DOHH2 (cell line): Measurements from ENCODE around the gene FABP6.

Experiments used
- H3F3A ChIP-seq: fragments of 200-600 bp; sonication (generic), shearing (Covaris generic); 2 replicates; pipeline ENCODE4 v1.6.0; 2016; ENCODE audit warnings: antibody characterized with exemption, mild to moderate bottlenecking; ENCODE audit not compliant: control insufficient read depth, insufficient read depth
- H3K27ac ChIP-seq: fragments of 200-600 bp; sonication (generic); 2 replicates; pipeline ENCODE4 v1.5.1; 2014; ENCODE audit warnings: low read depth, mild to moderate bottlenecking, low read length, moderate library complexity
- H3K27me3 ChIP-seq: fragments of 200-600 bp; sonication (generic); 2 replicates; pipeline ENCODE4 v1.6.1; 2014; ENCODE audit warnings: mild to moderate bottlenecking, low read length, mixed read lengths; ENCODE audit not compliant: control insufficient read depth
- H3K36me3 ChIP-seq: fragments of 200-600 bp; sonication (generic); 2 replicates; pipeline ENCODE4 v1.6.1; 2014; ENCODE audit warnings: mild to moderate bottlenecking, low read length, moderate library complexity, mixed read lengths; ENCODE audit not compliant: control insufficient read depth
- H3K4me1 ChIP-seq: fragments of 200-600 bp; sonication (generic); 2 replicates; pipeline ENCODE4 v1.6.1; 2014; ENCODE audit warnings: mild to moderate bottlenecking, low read length, mixed read lengths; ENCODE audit not compliant: control insufficient read depth
- H3K4me2 ChIP-seq: fragments of 200-600 bp; sonication (generic); 2 replicates; pipeline ENCODE4 v1.6.0; 2014; ENCODE audit warnings: mild to moderate bottlenecking, low read length, moderate library complexity
- H3K4me3 ChIP-seq: fragments of 200-600 bp; sonication (generic); 2 replicates; pipeline ENCODE4 v1.5.1; 2014; ENCODE audit warnings: mild to moderate bottlenecking, low read length, mixed read lengths
- H3K79me2 ChIP-seq: fragments of 200-600 bp; sonication (generic); 2 replicates; pipeline ENCODE4 v1.6.1; 2014; ENCODE audit warnings: mild to moderate bottlenecking, low read length, mixed read lengths; ENCODE audit not compliant: control insufficient read depth
- H3K9me2 ChIP-seq: fragments of 200-600 bp; sonication (generic); replicated peaks from 2 replicates; pipeline ENCODE4 v1.6.1; 2014; ENCODE audit warnings: mild to moderate bottlenecking, low read length, mixed read lengths; ENCODE audit not compliant: control insufficient read depth
- H3K9me3 ChIP-seq: fragments of 200-600 bp; sonication (generic); 2 replicates; pipeline ENCODE4 v1.6.1; 2014; ENCODE audit warnings: antibody characterized with exemption, low read length, mixed read lengths; ENCODE audit not compliant: control insufficient read depth, insufficient read depth
- H4K20me1 ChIP-seq: fragments of 200-600 bp; sonication (generic); 2 replicates; pipeline ENCODE4 v1.6.0; 2014; ENCODE audit warnings: low read depth, mild to moderate bottlenecking, antibody characterized with exemption, low read length, moderate library complexity; ENCODE audit not compliant: control insufficient read depth, insufficient read depth
- EZH2phosphoT487 ChIP-seq: fragments of 200-600 bp; sonication (generic); IDR thresholded peaks from 2 replicates; pipeline ENCODE4 v1.6.1; 2017; ENCODE audit warnings: borderline replicate concordance, mild to moderate bottlenecking, antibody characterized with exemption, low read length, moderate library complexity, mixed read lengths
- TF ChIP-seq, protein P1 (sequence below): fragments of 200-600 bp; sonication (generic); IDR thresholded peaks from one replicate; pipeline ENCODE4 v1.5.1; 2014; ENCODE audit warnings: antibody characterized with exemption, mild to moderate bottlenecking, low read depth, low read length; ENCODE audit not compliant: poor library complexity, severe bottlenecking

The FABP6 gene

DNA sequence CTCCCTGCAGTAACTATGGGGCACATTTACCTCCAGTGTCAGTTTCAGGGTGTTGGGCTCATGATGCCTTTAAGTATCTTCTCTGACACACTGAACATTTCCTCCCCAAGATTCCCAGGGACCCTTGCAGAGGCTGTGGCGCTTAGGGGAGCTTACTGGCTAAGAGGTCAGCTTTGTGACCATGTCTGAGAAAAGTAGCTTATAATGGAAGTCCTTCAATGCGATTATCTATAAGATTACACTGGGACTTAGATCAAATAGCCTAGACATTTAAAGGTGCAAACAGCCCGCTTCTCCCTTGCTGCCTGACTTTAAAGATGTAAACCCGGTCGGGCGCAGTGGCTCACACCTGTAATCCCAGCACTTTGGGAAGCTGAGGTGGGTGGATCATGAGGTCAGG is 25.4 kb downstream of the FABP6 start:
- H3K79me2 ChIP-seq = no peaks in the 10 kb centered on the region
- H3K9me3 ChIP-seq = no peaks in the 10 kb centered on the region
- no peak overlapping the region for H3K4me2 ChIP-seq
- no peaks in the 10 kb centered on the region for H4K20me1 ChIP-seq
- no peaks in the 10 kb centered on the region for H3K9me2 ChIP-seq
- H3K27ac ChIP-seq = no peak overlapping the region
- TF ChIP-seq, protein P1, sequence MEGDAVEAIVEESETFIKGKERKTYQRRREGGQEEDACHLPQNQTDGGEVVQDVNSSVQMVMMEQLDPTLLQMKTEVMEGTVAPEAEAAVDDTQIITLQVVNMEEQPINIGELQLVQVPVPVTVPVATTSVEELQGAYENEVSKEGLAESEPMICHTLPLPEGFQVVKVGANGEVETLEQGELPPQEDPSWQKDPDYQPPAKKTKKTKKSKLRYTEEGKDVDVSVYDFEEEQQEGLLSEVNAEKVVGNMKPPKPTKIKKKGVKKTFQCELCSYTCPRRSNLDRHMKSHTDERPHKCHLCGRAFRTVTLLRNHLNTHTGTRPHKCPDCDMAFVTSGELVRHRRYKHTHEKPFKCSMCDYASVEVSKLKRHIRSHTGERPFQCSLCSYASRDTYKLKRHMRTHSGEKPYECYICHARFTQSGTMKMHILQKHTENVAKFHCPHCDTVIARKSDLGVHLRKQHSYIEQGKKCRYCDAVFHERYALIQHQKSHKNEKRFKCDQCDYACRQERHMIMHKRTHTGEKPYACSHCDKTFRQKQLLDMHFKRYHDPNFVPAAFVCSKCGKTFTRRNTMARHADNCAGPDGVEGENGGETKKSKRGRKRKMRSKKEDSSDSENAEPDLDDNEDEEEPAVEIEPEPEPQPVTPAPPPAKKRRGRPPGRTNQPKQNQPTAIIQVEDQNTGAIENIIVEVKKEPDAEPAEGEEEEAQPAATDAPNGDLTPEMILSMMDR = no peak
- no peak for TF ChIP-seq EZH2phosphoT487
- no peaks in the 10 kb centered on the region for H3F3A ChIP-seq
- peaks cover 5% of the 10 kb centered on the region; the same call in 1 of the 2 replicates for H3K27me3 ChIP-seq
- no peak overlapping the region for H3K4me3 ChIP-seq
- no peaks in the 10 kb centered on the region for H3K36me3 ChIP-seq
- H3K4me1 ChIP-seq = no peaks in the 10 kb centered on the region

DNA sequence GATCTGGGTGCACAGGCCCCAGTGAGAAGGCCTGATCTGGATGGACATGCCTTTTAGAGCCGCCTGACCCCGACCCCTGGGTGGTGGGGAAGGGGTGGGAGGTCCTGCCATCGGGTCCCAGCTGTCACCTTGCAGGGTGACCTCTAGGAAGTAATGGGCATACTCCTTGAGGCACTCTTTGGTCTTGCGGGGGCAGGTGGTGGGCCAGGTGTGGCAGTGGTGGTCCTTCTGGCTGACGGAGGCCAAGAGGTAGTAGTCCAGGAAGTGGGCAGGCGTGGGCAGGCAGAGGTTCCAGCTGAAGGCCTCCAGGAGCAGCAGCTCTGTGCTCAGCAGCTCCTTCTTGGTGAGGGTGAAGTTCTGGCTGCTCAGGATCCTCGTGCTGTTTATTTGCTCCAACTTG is 30.0 kb downstream of the FABP6 start:
- Histone ChIP-seq H3K27ac (no peak overlapping the region), H3K9me2 (no peaks in the 10 kb centered on the region), H4K20me1 (no peaks in the 10 kb centered on the region), H3K4me1 (peaks cover 2% of the 10 kb centered on the region; the same call in 1 of the 2 replicates), H3K79me2 (no peaks in the 10 kb centered on the region), H3K9me3 (no peaks in the 10 kb centered on the region), H3K27me3 (peaks cover 24% of the 10 kb centered on the region), H3K4me2 (no peak overlapping the region), H3K4me3 (no peak overlapping the region), H3K36me3 (no peaks in the 10 kb centered on the region), H3F3A (no peaks in the 10 kb centered on the region)
- no peak for TF ChIP-seq EZH2phosphoT487
- TF ChIP-seq, protein P1 = no peak

DNA sequence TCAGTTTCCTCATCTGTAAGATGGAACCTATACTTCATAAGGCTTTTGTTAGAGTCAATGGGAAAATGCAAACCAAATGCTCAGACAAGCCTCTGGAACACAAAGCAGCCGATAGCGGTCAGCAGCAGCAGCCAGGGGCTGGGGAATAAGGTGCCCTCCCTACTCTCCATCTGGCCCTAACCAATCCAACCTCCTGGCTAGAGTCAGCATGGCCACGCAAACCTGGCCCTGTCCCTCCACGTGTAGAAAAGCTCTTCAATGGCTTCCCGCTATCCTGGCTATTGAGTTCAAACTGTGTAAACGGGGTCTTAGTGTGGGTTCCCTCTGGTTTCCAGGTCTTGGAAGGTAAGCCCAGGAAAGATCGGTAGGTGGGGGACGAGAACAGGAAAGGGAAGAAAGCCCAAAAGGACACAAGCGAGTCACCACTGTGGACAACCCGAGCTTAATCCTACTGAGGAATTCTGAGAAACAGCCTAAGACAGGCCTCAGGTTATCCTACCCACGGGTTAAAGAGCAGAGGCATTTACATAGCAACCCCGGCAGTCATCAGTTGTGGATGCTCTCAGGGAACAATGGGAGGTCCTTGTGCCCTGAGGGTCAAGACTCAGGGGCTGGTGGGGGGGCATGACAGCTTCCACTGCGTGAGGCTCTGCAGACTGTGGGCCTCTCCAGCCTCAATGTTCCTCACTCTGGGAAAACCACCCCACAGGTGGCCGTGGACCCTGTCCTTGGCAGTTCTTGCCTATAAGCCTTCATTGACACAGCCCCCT is 30.9 kb downstream of the FABP6 start:
- Histone ChIP-seq H3K27ac (no peak overlapping the region), H3F3A (no peaks in the 10 kb centered on the region), H3K9me3 (no peaks in the 10 kb centered on the region), H4K20me1 (no peaks in the 10 kb centered on the region), H3K27me3 (peaks cover 24% of the 10 kb centered on the region), H3K4me1 (peaks cover 2% of the 10 kb centered on the region; the same call in 1 of the 2 replicates), H3K4me2 (no peak overlapping the region), H3K9me2 (no peaks in the 10 kb centered on the region), H3K79me2 (no peaks in the 10 kb centered on the region), H3K4me3 (no peak overlapping the region), H3K36me3 (no peaks in the 10 kb centered on the region)
- no peak for TF ChIP-seq EZH2phosphoT487
- TF ChIP-seq, protein P1 = no peak
